Stimulated activated CD8-positive, alpha-beta memory T cell treated with anti-CD3 and anti-CD28 coated beads, Interleukin-7, amount 100 ng/mL, for 4 hours (primary cell): ENCODE measurements around the gene KCNQ5.

Experiments
- DNase-seq, 2 donors: peaks; one replicate each; pipeline ENCODE4 v3.0.0-alpha.2; 2020; ENCODE audit warnings: low read depth in 2 of 2

KCNQ5 gene

DNA sequence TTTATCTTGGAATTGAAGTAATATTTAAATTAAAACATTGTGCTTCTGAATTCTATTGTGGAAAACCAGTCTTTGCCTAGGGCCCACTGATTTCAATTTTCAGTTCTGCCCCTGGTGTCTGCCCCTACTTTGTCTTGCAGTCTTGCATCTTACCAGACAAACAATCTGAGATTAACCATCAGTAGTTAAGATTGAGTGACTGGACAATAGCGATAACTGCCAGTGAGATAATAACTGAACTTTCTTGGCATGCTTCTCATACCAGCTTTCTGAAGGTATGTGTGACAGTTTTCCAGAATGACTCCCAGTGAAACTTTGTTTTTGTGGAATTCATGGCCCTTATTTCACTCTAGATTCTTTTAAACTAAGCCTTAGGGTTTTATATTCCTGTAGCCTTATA, 53.5 kb downstream of the KCNQ5 start:
- DNase-seq, result no peak

- no peak for DNase-seq
These were observed 55.1 kb downstream of the KCNQ5 start for GRCh38 chr6:72676995-72677394.

DNA sequence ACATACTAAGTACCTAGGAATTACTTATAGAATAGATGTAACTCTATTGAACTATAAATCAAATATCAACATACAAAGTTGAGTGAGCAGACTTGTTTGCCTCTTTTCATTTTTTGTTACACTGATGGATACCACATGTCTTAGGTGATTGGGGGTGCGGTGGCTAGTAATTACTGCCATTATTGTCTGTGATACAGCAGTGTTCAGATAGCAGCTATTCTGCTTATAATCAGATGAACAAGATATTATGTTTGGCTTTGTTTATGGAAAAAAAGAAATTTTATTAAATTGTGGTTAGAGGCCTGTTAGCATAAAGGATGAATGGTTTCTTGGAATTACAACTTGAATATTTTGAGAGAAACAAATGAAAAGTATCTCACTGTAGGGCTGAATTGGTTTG, 55.9 kb downstream of the KCNQ5 start:
- DNase-seq, result no peak

DNA sequence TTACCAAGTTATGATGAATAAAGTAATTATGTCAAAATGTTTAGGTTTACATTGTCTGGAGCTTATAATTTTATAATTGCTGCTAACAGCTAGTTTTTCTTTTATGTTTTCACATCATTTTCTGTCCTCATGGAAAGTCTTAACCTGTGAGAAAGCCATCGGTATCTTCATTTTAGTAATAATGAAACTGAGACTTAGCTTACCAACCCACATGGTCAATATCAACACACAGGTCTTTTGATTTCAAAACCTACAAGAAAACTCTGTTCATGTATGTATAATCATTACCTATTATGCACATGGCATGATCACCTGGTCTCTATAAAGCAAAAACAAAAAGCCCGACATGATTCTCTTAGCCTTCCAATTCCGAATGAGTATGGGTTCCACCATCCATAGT, 61.9 kb downstream of the KCNQ5 start:
- DNase-seq, result no peak

- DNase-seq, result no peak
These were observed 67.5 kb downstream of the KCNQ5 start for GRCh38 chr6:72689107-72689954.

DNA sequence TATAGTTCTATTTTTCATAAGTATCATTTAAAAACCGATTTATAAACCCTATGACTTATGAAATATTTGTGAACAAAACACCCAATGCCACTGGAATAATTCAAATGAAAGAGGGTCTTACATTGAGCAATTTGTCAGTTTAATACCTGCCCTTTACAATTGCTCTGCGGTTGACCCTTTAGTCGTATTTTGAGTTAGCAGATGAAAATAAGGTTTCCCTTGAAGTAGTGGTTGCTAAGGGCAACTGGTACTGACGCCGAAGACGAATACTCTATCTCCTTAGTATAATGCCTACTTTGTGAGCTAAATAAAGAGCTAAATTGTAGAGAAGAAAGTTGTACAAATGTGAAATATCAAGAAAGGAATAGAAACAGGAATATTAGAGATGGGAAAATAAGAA, 69.4 kb downstream of the KCNQ5 start:
- DNase-seq, result no peak

- DNase-seq, result no peak
These were observed 74.2 kb downstream of the KCNQ5 start for GRCh38 chr6:72696055-72696454.

GRCh38 chr6:72699159-72699558, 77.3 kb downstream of the KCNQ5 start:
- no peak for DNase-seq

GRCh38 chr6:72702421-72702820, 80.6 kb downstream of the KCNQ5 start:
- no peak for DNase-seq

DNA sequence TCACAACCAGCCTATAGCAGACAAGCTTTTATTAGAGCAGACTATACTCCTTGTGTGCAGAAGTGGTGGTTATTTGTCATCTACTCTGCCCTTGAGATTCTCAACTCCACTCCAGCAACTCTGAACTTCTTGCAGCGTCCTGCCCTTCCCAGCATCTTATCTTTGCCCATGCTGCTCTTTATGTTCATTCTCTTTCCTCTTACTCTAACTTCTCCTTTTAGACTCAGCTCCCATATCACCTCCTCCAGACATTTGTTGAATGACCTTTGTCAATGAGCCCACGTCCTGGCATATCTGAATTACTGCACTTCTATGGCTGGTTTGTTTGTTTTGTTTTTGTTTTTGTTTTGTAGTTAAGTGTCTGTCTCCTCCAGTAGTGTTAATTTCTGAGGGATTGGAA, 81.2 kb downstream of the KCNQ5 start:
- no peak for DNase-seq

DNA sequence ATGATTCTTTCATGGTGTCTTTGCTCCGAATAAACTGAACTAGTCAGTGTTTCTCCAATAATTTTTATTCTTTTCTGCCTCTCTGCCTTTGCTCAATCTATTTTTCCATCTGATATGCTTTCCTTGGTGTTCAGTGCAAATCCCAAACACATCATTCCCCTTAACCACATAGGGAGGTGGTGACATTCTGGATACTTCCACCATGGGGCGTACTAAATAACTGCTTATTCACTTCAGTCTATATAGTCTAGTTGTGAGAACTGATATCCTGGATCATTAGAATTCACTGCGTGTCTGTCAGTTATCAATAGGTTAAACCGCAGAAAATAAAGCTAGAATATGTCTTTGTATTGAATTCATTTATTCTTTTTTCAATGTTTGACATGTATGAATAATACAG, 83.1 kb downstream of the KCNQ5 start:
- DNase-seq, result no peak

DNA sequence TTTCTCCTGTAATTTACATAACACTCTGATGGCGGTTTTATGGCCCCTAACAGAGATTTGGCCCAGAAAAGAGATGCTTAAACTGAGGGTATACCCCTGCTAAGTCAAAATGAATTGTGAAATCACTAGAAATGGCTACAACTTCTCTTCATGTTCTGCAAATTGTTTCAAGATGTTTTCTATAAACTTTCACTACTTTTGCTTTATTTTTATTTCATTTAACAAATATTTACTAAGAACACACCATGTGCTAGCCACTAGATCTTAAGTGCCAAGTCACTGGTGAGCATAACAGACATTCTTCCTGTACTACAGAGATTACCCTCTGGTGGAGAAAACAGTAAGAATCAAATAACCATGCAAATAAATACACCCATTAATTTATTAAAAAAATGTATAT, 87.6 kb downstream of the KCNQ5 start:
- DNase-seq, result no peak

DNA sequence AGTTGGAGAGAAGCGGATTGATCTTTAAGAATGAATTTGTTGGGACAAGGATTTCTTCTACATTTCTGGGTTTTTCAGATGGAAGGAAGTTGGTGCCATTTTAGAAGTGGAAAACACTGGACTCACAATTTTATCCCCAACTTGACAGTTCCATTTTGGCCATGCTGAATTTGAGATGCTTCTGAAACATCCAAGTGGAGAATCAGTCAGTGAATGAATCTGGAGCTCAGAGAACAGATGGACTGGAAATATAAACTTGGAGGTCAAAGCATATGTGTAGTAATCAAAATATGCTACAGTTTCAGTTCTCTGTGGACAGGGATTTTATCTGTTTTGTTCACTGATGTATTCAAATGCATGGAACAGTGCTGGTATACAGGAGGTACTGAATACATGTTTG, 89.9 kb downstream of the KCNQ5 start:
- DNase-seq, result no peak

DNA sequence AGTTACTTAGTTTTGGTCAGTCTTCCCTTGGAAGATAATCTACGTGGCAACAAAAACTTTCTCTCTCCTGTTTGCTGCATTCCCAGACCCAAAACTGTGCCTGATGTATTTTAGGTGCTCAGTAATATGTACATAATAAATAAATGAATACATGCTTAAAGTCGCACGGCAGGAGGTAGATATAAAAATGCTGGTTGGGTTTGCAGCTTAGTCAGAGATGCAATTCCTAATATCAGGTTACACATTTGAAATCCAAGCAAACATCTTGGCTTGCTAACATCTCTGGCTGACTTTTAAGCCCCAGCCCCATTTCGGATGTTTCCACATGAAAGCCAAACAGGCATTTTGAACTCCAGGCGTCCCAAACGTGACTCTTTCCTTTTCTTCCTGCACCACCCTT, 91.0 kb downstream of the KCNQ5 start:
- no peak for DNase-seq

DNA sequence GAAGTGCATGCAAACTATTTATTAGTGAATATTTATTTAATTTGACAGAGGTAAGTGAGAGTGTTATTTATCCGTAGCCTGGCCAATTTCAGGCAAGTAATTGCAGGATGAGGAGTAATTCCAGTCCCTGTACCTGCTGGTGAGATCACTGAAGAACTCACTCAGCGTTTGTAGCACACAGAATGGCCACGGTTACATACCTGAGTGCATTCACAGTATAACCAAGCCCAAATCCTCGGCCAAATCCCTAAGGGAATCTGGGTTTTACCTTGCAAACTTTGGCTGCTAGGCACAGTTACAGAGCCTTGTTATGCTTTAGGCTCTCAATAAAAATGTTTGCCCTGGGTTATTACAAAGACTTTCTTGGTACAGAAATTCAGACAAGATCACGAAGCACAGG, 93.3 kb downstream of the KCNQ5 start:
- DNase-seq, result no peak

DNA sequence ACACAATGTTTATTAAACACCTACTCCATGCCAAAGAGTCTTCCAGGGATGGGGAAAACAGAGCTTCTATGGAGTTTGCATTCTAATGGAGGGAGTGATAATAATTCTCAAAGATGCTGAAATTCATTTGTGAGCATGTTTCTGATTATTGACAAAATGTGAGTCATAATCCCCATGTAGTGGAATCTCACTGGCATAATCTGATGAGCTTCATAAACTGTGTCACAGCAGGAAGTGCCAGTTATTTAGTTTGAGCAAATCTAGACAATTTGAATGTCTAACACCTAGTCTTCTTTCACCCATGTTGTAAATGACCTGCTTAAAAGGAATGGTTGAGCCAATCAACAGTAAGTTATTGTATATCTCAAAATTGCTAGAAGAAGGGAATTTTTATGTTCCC, 95.1 kb downstream of the KCNQ5 start:
- no peak for DNase-seq

DNA sequence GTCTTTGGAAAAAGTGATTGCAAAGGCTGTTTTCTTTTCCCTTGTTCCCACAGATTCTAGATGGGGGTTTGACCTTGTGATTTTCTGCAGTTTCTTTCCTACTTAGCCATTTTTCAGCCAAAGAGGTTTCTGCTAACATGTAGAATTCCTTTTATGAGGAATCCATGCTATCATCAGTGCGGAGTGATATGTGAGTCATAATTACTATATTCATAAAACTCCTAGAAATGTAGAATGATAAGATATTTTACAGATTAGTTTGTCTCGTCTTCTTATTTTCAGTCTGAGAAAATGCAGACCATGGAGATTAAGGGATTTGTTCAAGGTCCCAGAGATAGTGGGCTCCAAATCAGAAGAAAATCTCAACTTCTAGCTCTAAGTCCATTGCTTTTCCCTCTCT, 98.6 kb downstream of the KCNQ5 start:
- DNase-seq, result no peak

- DNase-seq, result no peak
These were observed 99.5 kb downstream of the KCNQ5 start for GRCh38 chr6:72721346-72721745.

- no peak for DNase-seq
These were observed 102.7 kb downstream of the KCNQ5 start for GRCh38 chr6:72724545-72724944.

DNA sequence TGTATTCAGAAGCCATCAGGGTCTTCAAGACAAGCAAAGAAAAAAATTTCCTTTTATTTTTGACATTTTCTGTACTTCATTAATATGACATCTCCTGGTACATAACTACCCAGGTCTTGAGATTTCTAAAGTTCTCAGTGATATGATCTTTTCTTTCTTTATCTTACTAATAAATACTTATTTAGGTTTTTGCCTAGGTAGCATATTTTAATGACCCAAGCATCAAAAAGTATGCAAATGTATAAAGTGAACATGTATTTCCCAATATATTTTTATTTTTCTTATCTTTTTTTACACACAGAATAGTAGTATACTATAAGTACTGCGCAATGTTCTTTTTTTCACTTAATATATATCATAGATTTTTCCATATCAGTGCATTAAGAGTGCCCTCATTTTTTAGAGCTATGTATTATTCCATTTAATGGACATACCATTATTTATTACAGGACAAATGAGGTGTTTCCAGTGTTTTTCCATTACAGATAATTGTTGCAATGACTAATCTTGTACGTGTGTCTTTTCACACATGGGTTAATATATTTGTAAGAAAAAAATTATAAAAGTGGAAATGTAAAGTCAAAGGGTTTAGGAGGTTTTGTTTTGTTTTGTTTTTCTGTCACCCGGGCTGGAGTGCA, 107.0 kb downstream of the KCNQ5 start:
- DNase-seq, result no peak

- no peak for DNase-seq
These were observed 111.2 kb downstream of the KCNQ5 start for GRCh38 chr6:72733045-72733444.

DNA sequence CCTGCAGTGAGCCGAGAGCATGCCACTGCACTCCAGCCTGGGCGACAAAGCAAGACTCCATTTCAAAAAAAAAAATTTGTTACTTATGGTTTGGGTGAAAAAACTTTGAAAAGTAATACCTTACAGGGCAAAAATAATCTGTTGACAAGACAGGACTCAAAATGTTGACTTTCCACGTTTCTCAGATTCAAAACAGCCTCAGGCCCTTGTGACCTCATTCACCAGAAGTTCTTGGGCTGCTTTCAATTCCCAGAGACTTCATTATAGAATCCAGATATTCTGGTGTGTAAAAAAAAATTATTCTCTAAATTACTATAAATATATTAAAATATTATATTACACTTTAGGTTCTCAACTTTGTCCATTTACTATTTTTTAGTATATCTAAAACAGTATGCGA, 116.2 kb downstream of the KCNQ5 start:
- no peak for DNase-seq

DNA sequence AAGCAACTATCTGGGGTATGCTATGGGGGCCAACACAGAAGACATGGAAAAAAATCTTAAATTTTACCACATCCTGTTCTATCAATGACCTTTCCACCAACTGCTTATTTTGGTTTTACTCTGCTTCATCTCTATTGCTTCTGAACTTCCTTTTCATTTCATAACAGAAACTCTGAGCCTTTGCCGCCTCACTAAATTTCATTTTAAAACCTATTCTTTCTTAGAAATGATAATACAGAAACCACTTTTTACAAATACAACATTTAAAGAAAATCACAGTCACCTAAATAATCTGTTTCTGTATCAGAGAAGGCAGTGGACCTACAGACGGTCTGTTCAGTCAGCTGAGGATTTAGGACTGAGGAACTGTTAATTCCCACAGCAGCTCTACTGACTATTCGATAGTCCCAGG, 117.5 kb downstream of the KCNQ5 start:
- no peak for DNase-seq

DNA sequence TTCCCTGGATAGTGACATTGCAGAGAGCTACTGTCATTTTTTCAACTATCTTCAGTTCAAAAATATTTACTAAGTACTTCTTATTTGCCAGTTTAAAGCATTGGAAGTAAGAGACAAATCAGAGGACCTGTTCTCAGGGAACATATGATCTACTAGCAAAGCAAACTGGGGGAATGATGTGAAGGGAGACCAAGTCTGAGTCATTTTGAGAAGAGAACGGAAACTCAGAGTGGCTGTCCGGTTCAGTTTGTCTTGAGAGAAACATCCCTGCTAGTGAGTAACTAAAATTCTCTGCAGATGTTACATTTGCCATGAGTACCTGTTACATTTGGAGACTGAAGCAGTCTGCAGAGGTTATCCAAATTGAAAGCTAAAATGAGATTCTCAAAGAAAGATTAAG, 118.3 kb downstream of the KCNQ5 start:
- DNase-seq, result no peak
